Measurements from ENCODE around the gene SLFN12L. TPM values are rescaled to one million over a fixed set of nuclear protein-coding genes. Genes with fewer than 3 reads are reported as not detected.

The SLFN12L gene
- total and polyA plus RNA-seq, 10 of the 15 experiments (the other 5 are each of a cell fraction or from before 2014, with no cell fraction given): 1.0 to 21.3 (median 9.4) TPM

DNA sequence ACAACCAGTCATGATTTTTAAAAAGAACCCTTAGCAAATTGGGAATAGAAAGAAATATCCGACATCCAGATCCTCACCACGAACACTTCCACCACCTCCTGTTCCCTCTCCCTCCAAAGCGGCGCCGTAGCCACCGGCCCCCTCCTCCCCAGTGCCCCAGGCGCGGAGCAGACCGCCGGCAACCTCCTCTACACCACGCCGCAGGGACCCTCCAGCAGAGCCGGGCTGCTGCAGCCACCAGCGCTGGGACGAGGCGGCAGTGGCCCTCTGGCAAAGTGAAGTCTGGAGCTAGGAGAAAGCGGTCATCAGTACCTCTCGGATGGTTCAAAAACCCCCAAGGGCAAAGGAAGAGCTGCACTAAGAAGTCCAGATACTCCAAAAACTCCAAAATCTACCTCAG lies 47.5 kb downstream of the SLFN12L start:
- DNase-seq (ENCODE audit: low read depth, low spot score): no peak
- no peak overlapping the region for H2AFZ ChIP-seq (ENCODE audit: control insufficient read depth, low read depth, low read length)
- H3K27me3 ChIP-seq (replicated peaks in 1 of 2; ENCODE audit: control insufficient read depth in 2 of 2, insufficient read depth in 2 of 2, low read length in 1 of 2): no peaks in the 10 kb centered on the region
- BruUV-seq (replicated peaks): no TSS peak
- SMC1A ChIA-PET (ENCODE audit: uncharacterized antibody, unreplicated experiment): interaction anchor here (1.6 kb wide), 1 partner anchor 9 kb away, joined by 5 read pairs; no protein-coding TSS in a partner anchor
- POLR2A ChIA-PET: no interaction called here
- H3K4me2 ChIP-seq (ENCODE audit: control insufficient read depth, insufficient read depth): no peak overlapping the region
- FAIRE-seq: no peak
- H3K9me3 ChIP-seq (replicated peaks; ENCODE audit: control insufficient read depth, insufficient read depth, low read length): peaks cover 3% of the 10 kb centered on the region; the same call in 1 of the 3 replicates
- H3K27ac ChIP-seq (ENCODE audit: control insufficient read depth, insufficient read depth): no peak overlapping the region
- intact Hi-C loops (cut with micrococcal nuclease; ENCODE audit: unreplicated experiment): loop anchor here (2.0 kb wide), 1 partner anchor 41 kb away; the partner anchor contains the start of gene SLFN13
- in situ Hi-C loops (cut with MboI): no loop called here
- no peak overlapping the region for H3K4me3 ChIP-seq
- H3K79me2 ChIP-seq (ENCODE audit: control insufficient read depth, insufficient read depth, low read length): no peaks in the 10 kb centered on the region
- CTCF ChIA-PET: interaction anchor here (1.0 kb wide), 1 partner anchor 37 kb away, joined by 3 read pairs; no protein-coding TSS in a partner anchor
- 91% methylated on average over 14 of the region's 18 CpGs for WGBS (ENCODE audit: insufficient coverage, insufficient replicate concordance, low lambda C conversion rate, missing lambda C conversion rate)
- no peak overlapping the region for H3K9ac ChIP-seq (ENCODE audit: control insufficient read depth, insufficient read depth, low read length)
- H3K36me3 ChIP-seq (ENCODE audit: control insufficient read depth in 2 of 2, insufficient read depth in 2 of 2, low read length in 1 of 2): no peaks in the 10 kb centered on the region; a peak in 1 of 4 replicates
- no peaks in the 10 kb centered on the region for H4K20me1 ChIP-seq (ENCODE audit: control insufficient read depth, insufficient read depth)
- RAD21 ChIA-PET (ENCODE audit: unreplicated experiment): no interaction called here
- peaks cover 19% of the 10 kb centered on the region for H3K4me1 ChIP-seq (ENCODE audit: control insufficient read depth, insufficient read depth, low read length)
- TF ChIP-seq BRCA1 (IDR thresholded peaks at IDR 0.05; ENCODE audit: low read depth, low read length): no peak
- TF ChIP-seq PRDM15 (CRISPR knock-in tag; IDR thresholded peaks at IDR 0.05): no peak
- no peak for TF ChIP-seq NRF1 (conservative IDR thresholded peaks at IDR 0.05; ENCODE audit: low read depth, low read length)
- no peak for TF ChIP-seq TCF3 (IDR thresholded peaks at IDR 0.05; ENCODE audit: borderline replicate concordance, insufficient read depth, low read depth, low read length)
- TF ChIP-seq ZNF687 (IDR thresholded peaks at IDR 0.05): no peak
- no peak for TF ChIP-seq ZNF217 (IDR thresholded peaks at IDR 0.05)
- no peak for TF ChIP-seq MYC (IDR thresholded peaks at IDR 0.05; ENCODE audit: insufficient read depth, insufficient read length, insufficient replicate concordance, low read length, severe bottlenecking)
- no peak for TF ChIP-seq NR2C1 (IDR thresholded peaks at IDR 0.05)
- no peak for TF ChIP-seq SMC3 (IDR thresholded peaks at IDR 0.05; ENCODE audit: borderline replicate concordance, low read length)
- no peak for TF ChIP-seq MEF2A (IDR thresholded peaks at IDR 0.05; ENCODE audit: insufficient read depth, low read depth, low read length)
- TF ChIP-seq STAT3 (IDR thresholded peaks at IDR 0.05; ENCODE audit: low read depth, low read length): no peak
- no peak for ATAC-seq

All from GM12878 (cell line).